ENCODE results near the gene NTN3.
A peak's percentile ranks its signal among the peaks of the same experiment; 100 is the strongest.
"Not testable (repeated sequence)": the region's sequence is repeated elsewhere in the genome, so short reads cannot be mapped to it uniquely, and the experiment has no call there.

NTN3 gene

GRCh38 chr16:2441143-2441804, 29.8 kb upstream of the NTN3 start:
- DNase-seq, result not testable (repeated sequence)

- no peak for DNase-seq
Observed at GRCh38 chr16:2443555-2443954, 27.5 kb upstream of the NTN3 start.

GRCh38 chr16:2447920-2448583, 23.0 kb upstream of the NTN3 start:
- DNase-seq, result no peak

- DNase-seq, result no peak
Observed at GRCh38 chr16:2449118-2449517, 22.0 kb upstream of the NTN3 start.

GRCh38 chr16:2450535-2450934, 20.6 kb upstream of the NTN3 start:
- DNase-seq, result no peak

GRCh38 chr16:2450975-2451381, 20.1 kb upstream of the NTN3 start:
- DNase-seq, result no peak

GRCh38 chr16:2451851-2452320, 19.2 kb upstream of the NTN3 start:
- DNase-seq, result no peak

- no peak for DNase-seq
Observed at GRCh38 chr16:2452650-2453049, 18.4 kb upstream of the NTN3 start.

- DNase-seq, result no peak
Observed at GRCh38 chr16:2455081-2455845, 15.8 kb upstream of the NTN3 start.

GRCh38 chr16:2456551-2457153, 14.4 kb upstream of the NTN3 start:
- no peak for DNase-seq

GRCh38 chr16:2457267-2457666, 13.8 kb upstream of the NTN3 start:
- no peak for DNase-seq

GRCh38 chr16:2457946-2458345, 13.2 kb upstream of the NTN3 start:
- no peak for DNase-seq

GRCh38 chr16:2458887-2459646, 12.0 kb upstream of the NTN3 start:
- no peak for DNase-seq

GRCh38 chr16:2459647-2460390, 11.3 kb upstream of the NTN3 start, which contains the start of gene TEDC2:
TSS of gene TEDC2 (plus strand) at chr16:2460109. CDS start at chr16:2460145, 36 bp downstream.
- peak; percentile 96 for DNase-seq

- no peak for DNase-seq
Observed at GRCh38 chr16:2460391-2460713, 10.7 kb upstream of the NTN3 start.

- no peak for DNase-seq
Observed at GRCh38 chr16:2460916-2461315, 10.2 kb upstream of the NTN3 start.

GRCh38 chr16:2462031-2462866, 8.8 kb upstream of the NTN3 start:
- DNase-seq, result no peak

GRCh38 chr16:2464333-2464732, 6.8 kb upstream of the NTN3 start:
- no peak for DNase-seq

GRCh38 chr16:2465653-2466415, 5.3 kb upstream of the NTN3 start:
- no peak for DNase-seq

Measured in CD4-positive, alpha-beta T cell treated with Interferon gamma for 1 hour (primary cell).